ENCODE measurements around the gene KRT84. TPM values are rescaled to one million over a fixed set of nuclear protein-coding genes. Genes with fewer than 3 reads are reported as not detected.

Gene KRT84, protein sequence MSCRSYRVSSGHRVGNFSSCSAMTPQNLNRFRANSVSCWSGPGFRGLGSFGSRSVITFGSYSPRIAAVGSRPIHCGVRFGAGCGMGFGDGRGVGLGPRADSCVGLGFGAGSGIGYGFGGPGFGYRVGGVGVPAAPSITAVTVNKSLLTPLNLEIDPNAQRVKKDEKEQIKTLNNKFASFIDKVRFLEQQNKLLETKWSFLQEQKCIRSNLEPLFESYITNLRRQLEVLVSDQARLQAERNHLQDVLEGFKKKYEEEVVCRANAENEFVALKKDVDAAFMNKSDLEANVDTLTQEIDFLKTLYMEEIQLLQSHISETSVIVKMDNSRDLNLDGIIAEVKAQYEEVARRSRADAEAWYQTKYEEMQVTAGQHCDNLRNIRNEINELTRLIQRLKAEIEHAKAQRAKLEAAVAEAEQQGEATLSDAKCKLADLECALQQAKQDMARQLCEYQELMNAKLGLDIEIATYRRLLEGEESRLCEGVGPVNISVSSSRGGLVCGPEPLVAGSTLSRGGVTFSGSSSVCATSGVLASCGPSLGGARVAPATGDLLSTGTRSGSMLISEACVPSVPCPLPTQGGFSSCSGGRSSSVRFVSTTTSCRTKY
- not detected in 2 replicates for total RNA-seq

GRCh38 chr12:52385226-52385702, at the start of gene KRT84:
TSS of gene KRT84 (minus strand) at chr12:52385652. CDS start at chr12:52385585, 67 bp downstream.

DNA sequence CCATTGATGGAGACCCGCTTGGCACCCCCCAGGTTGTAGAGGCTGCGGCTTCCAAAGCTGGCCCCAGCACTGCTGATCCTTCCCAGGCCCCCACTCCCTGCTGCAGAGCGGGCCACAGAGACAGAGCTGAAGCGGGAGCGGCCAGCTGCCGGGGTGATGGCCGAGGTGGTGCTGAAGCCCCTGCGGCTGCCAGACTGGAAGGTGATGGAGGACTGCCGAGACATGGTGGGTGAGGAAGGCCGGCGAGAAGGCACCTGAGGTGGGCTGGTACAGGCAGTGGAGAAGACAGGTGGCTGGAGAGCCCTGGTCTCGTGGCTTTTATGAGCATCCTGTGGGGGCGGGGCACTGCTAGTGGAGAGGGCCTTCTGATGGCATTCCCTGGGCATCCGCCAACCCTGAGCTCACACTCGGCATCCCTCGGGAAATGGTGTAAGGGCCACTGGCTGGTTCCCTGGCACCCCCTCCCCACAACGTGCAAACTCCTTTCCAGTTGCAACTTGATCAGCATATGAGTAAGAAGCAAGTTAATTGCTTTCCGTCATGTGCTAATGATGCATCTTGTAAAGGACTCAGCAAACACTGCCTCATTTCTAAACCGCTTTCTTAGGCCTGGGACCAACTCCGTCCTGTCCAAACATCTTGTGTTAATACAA, 48.8 kb upstream of the KRT84 start, which contains the start of gene KRT75:
Gene KRT75, minus strand, starts transcription at position 291 of the 653 bp plus-strand sequence. Its CDS starts 67 bp downstream, at position 224.

GRCh38 chr12:52405922-52406385, 20.5 kb upstream of the KRT84 start, which contains the start of gene KRT82:
TSS of gene KRT82 (minus strand) at chr12:52406335. CDS start at chr12:52406277, 58 bp downstream.

GRCh38 chr12:52366738-52367485, 18.5 kb downstream of the KRT84 start, which contains the start of gene KRT85:
TSS of gene KRT85 (minus strand) at chr12:52367481. CDS start at chr12:52367405, 76 bp downstream.

Other genes starting within 250 kb of the KRT84 start
- gene KRT80, start 193.6 kb downstream of the KRT84 start, total RNA-seq = 0.16 and 1.0 TPM in 2 replicates
- gene KRT7, start 152.4 kb downstream of the KRT84 start, total RNA-seq = 55.5 and 66.4 TPM in 2 replicates
- 0.16 TPM in 1 of 2 replicates, not detected in the other for gene KRT86, start 111.0 kb downstream of the KRT84 start, total RNA-seq
- not detected in 2 replicates for gene KRT81, start 94.1 kb downstream of the KRT84 start, total RNA-seq
- gene KRT83, start 64.3 kb downstream of the KRT84 start, total RNA-seq = not detected in 2 replicates
- gene KRT85, start 18.2 kb downstream of the KRT84 start, total RNA-seq = not detected in 2 replicates
- gene KRT82, start 20.7 kb upstream of the KRT84 start, total RNA-seq = not detected in 2 replicates
- not detected in 2 replicates for gene KRT75, start 48.7 kb upstream of the KRT84 start, total RNA-seq
- 0.13 and 0.32 TPM in 2 replicates for gene KRT6B, start 66.5 kb upstream of the KRT84 start, total RNA-seq
- not detected in 2 replicates for gene KRT6C, start 88.2 kb upstream of the KRT84 start, total RNA-seq
- gene KRT6A, start 107.6 kb upstream of the KRT84 start, total RNA-seq = 0.76 and 0.97 TPM in 2 replicates
- gene KRT5, start 134.7 kb upstream of the KRT84 start, total RNA-seq = 0.31 and 0.65 TPM in 2 replicates
- gene KRT71, start 167.5 kb upstream of the KRT84 start, total RNA-seq = not detected in 2 replicates
- not detected in 2 replicates for gene KRT74, start 188.2 kb upstream of the KRT84 start, total RNA-seq
- not detected in 2 replicates for gene KRT72, start 215.8 kb upstream of the KRT84 start, total RNA-seq
- gene KRT73, start 232.9 kb upstream of the KRT84 start, total RNA-seq = not detected in 2 replicates